WTC11 (cell line): Measurements from ENCODE around the gene ANTXR2. TPM values are rescaled to one million over a fixed set of nuclear protein-coding genes. Genes with fewer than 3 reads are reported as not detected.

ENCODE experiments used
- ATAC-seq: fragments of 200-7000 bp; cut with Tn5 transposase; 2 replicates; pipeline ENCODE4 v1.10.0; 2021; ENCODE audit warnings: mild to moderate bottlenecking, moderate library complexity
- CTCF ChIA-PET: fragments of 300-600 bp; sonication (Branson Sonifier 250); formaldehyde crosslinking; loops from one replicate; lab custom pipeline; 2021; ENCODE audit warnings: antibody characterized with exemption; lab: Charles Lee
- POLR2A ChIA-PET: fragments of 350-600 bp; sonication (Branson Sonifier 250); formaldehyde crosslinking; loops from one replicate; lab custom pipeline; 2021; ENCODE audit warnings: antibody characterized with exemption; lab: Charles Lee
- DNase-seq: peaks from one replicate; pipeline ENCODE4 v3.0.0; 2021; ENCODE audit warnings: low spot score
- H3K27ac Mint-ChIP-seq: 2 replicates; pipeline ENCODE4 v1.8.0; 2021; ENCODE audit warnings: mixed read lengths
- H3K27me3 Mint-ChIP-seq: 2 replicates; pipeline ENCODE4 v1.8.0; 2021; ENCODE audit warnings: low read depth, mild to moderate bottlenecking, moderate library complexity, mixed read lengths
- H3K36me3 Mint-ChIP-seq: 2 replicates; pipeline ENCODE4 v1.8.0; 2021; ENCODE audit warnings: mixed read lengths
- H3K4me1 Mint-ChIP-seq: 2 replicates; pipeline ENCODE4 v1.8.0; 2022; ENCODE audit warnings: mixed read lengths
- H3K4me3 Mint-ChIP-seq: 2 replicates; pipeline ENCODE4 v1.8.0; 2021; ENCODE audit warnings: mild to moderate bottlenecking, moderate library complexity, mixed read lengths
- H3K9me3 Mint-ChIP-seq: 2 replicates; pipeline ENCODE4 v1.8.0; 2021; ENCODE audit warnings: mixed read lengths
- ERG ChIP-seq: fragments of 250-450 bp; sonication (Bioruptor Pico); IDR thresholded peaks from 2 replicates; pipeline ENCODE4 v1.8.0; 2021; ENCODE audit warnings: mild to moderate bottlenecking
- FOXJ3 ChIP-seq: sonication (generic); formaldehyde crosslinking; IDR thresholded peaks from 2 replicates; pipeline ENCODE4 v1.9.0; 2021; ENCODE audit warnings: missing genetic modification reagents, mild to moderate bottlenecking, borderline replicate concordance
- IRF2 ChIP-seq: sonication (generic); formaldehyde crosslinking; IDR thresholded peaks from 2 replicates; pipeline ENCODE4 v1.8.0; 2022; ENCODE audit warnings: low read depth, missing genetic modification reagents, borderline replicate concordance
- KAT7 ChIP-seq: sonication (generic); formaldehyde crosslinking; IDR thresholded peaks from 2 replicates; pipeline ENCODE4 v1.8.1; 2023; ENCODE audit warnings: missing genetic modification reagents, mild to moderate bottlenecking, borderline replicate concordance
- MLX ChIP-seq: sonication (generic); formaldehyde crosslinking; IDR thresholded peaks from 2 replicates; pipeline ENCODE4 v1.8.1; 2023; ENCODE audit warnings: mild to moderate bottlenecking, missing genetic modification reagents, moderate library complexity
- NR2C2 ChIP-seq: sonication (generic); formaldehyde crosslinking; IDR thresholded peaks from 2 replicates; pipeline ENCODE4 v1.8.0; 2022; ENCODE audit warnings: mild to moderate bottlenecking, missing genetic modification reagents
- OVOL2 ChIP-seq: fragments of 250-450 bp; sonication (Bioruptor Pico); IDR thresholded peaks from 2 replicates; pipeline ENCODE4 v1.9.0; 2021; ENCODE audit warnings: mild to moderate bottlenecking, borderline replicate concordance
- RORB ChIP-seq: fragments of 250-450 bp; sonication (Bioruptor Pico); IDR thresholded peaks from 2 replicates; pipeline ENCODE4 v1.9.0; 2021; ENCODE audit warnings: mild to moderate bottlenecking
- SMAD4 ChIP-seq: sonication (generic); formaldehyde crosslinking; IDR thresholded peaks from 2 replicates; pipeline ENCODE4 v1.8.0; 2022; ENCODE audit warnings: mild to moderate bottlenecking, missing genetic modification reagents
- TCF7 ChIP-seq: sonication (generic); formaldehyde crosslinking; IDR thresholded peaks from 2 replicates; pipeline ENCODE4 v1.8.0; 2022; ENCODE audit warnings: mild to moderate bottlenecking, low read depth, missing genetic modification reagents, moderate library complexity
- USF2 ChIP-seq: sonication (generic); formaldehyde crosslinking; IDR thresholded peaks from 2 replicates; pipeline ENCODE4 v1.8.1; 2023; ENCODE audit warnings: mild to moderate bottlenecking, missing genetic modification reagents, moderate library complexity
- ZNF671 ChIP-seq: fragments of 250-450 bp; sonication (Bioruptor Pico); IDR thresholded peaks from 2 replicates; pipeline ENCODE4 v1.8.0; 2021; ENCODE audit warnings: mild to moderate bottlenecking
- total RNA-seq: library from RNA; stranded (reverse); gene quantifications from 3 replicates; pipeline ENCODE4 v1.2.3, GENCODE V29; 2021
- TF ChIP-seq, protein P1 (sequence below): fragments of 250-450 bp; sonication (Bioruptor Pico); IDR thresholded peaks from 2 replicates; pipeline ENCODE4 v1.9.0; 2021; ENCODE audit warnings: mild to moderate bottlenecking, borderline replicate concordance
- TF ChIP-seq, protein P2 (sequence below): sonication (generic); formaldehyde crosslinking; IDR thresholded peaks from 2 replicates; pipeline ENCODE4 v1.8.0; 2022; ENCODE audit warnings: mild to moderate bottlenecking, missing genetic modification reagents
- TF ChIP-seq, protein P3 (sequence below): sonication (generic); formaldehyde crosslinking; IDR thresholded peaks from 2 replicates; pipeline ENCODE4 v1.8.1; 2023; ENCODE audit warnings: mild to moderate bottlenecking, missing genetic modification reagents, borderline replicate concordance

Gene ANTXR2
- total RNA-seq, 1 experiment from 2014 or later, result 9.9 TPM

GRCh38 chr4:80090090-80090489, 17.1 kb upstream of the ANTXR2 start:
- Mint-ChIP-seq H3K27me3 (peaks cover 3% of the 10 kb centered on the region; the same call in 1 of the 2 replicates), H3K4me1 (no peaks in the 10 kb centered on the region), H3K36me3 (no peaks in the 10 kb centered on the region), H3K4me3 (no peak overlapping the region), H3K9me3 (no peaks in the 10 kb centered on the region), H3K27ac (no peak overlapping the region)
- TF ChIP-seq RORB (CRISPR knock-in tag) (no peak), ERG (CRISPR knock-in tag) (no peak), OVOL2 (CRISPR knock-in tag) (no peak), USF2 (no peak), MLX (no peak), TCF7 (no peak), SMAD4 (no peak), ZNF671 (CRISPR knock-in tag) (no peak)
- POLR2A ChIA-PET, result no interaction called here
- no peak for DNase-seq
- no peak for ATAC-seq
- CTCF ChIA-PET, result no interaction called here

DNA sequence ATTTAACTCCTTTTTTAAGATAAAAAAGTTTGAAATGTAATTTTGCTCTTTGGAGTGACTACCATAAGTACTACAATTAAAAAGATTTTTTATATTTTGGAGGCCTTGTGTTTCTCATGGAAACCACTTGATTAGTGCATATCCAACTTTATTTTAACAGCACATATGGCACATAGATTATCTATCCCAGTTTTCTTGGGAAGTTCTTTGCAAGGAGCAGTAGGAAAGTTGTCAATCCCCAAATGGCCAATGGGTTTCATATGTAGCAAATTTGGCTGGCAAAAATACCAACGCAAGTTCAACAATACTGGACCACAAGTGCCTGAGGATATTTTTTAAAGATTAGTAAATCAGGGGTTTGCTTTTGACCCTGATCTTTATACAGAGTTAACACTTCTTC, 15.4 kb upstream of the ANTXR2 start:
- CTCF ChIA-PET, result no interaction called here
- no peaks in the 10 kb centered on the region for H3K4me1 Mint-ChIP-seq
- H3K9me3 Mint-ChIP-seq, result no peaks in the 10 kb centered on the region
- no peaks in the 10 kb centered on the region for H3K36me3 Mint-ChIP-seq
- TF ChIP-seq IRF2 (CRISPR knock-in tag) (no peak), RORB (CRISPR knock-in tag) (no peak), KAT7 (no peak), NR2C2 (CRISPR knock-in tag) (no peak), FOXJ3 (CRISPR knock-in tag) (no peak), SMAD4 (no peak)
- TF ChIP-seq, protein P1, sequence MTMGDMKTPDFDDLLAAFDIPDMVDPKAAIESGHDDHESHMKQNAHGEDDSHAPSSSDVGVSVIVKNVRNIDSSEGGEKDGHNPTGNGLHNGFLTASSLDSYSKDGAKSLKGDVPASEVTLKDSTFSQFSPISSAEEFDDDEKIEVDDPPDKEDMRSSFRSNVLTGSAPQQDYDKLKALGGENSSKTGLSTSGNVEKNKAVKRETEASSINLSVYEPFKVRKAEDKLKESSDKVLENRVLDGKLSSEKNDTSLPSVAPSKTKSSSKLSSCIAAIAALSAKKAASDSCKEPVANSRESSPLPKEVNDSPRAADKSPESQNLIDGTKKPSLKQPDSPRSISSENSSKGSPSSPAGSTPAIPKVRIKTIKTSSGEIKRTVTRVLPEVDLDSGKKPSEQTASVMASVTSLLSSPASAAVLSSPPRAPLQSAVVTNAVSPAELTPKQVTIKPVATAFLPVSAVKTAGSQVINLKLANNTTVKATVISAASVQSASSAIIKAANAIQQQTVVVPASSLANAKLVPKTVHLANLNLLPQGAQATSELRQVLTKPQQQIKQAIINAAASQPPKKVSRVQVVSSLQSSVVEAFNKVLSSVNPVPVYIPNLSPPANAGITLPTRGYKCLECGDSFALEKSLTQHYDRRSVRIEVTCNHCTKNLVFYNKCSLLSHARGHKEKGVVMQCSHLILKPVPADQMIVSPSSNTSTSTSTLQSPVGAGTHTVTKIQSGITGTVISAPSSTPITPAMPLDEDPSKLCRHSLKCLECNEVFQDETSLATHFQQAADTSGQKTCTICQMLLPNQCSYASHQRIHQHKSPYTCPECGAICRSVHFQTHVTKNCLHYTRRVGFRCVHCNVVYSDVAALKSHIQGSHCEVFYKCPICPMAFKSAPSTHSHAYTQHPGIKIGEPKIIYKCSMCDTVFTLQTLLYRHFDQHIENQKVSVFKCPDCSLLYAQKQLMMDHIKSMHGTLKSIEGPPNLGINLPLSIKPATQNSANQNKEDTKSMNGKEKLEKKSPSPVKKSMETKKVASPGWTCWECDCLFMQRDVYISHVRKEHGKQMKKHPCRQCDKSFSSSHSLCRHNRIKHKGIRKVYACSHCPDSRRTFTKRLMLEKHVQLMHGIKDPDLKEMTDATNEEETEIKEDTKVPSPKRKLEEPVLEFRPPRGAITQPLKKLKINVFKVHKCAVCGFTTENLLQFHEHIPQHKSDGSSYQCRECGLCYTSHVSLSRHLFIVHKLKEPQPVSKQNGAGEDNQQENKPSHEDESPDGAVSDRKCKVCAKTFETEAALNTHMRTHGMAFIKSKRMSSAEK (CRISPR knock-in tag), result no peak
- TF ChIP-seq, protein P2, sequence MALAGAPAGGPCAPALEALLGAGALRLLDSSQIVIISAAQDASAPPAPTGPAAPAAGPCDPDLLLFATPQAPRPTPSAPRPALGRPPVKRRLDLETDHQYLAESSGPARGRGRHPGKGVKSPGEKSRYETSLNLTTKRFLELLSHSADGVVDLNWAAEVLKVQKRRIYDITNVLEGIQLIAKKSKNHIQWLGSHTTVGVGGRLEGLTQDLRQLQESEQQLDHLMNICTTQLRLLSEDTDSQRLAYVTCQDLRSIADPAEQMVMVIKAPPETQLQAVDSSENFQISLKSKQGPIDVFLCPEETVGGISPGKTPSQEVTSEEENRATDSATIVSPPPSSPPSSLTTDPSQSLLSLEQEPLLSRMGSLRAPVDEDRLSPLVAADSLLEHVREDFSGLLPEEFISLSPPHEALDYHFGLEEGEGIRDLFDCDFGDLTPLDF, result no peak
- TF ChIP-seq, protein P3, sequence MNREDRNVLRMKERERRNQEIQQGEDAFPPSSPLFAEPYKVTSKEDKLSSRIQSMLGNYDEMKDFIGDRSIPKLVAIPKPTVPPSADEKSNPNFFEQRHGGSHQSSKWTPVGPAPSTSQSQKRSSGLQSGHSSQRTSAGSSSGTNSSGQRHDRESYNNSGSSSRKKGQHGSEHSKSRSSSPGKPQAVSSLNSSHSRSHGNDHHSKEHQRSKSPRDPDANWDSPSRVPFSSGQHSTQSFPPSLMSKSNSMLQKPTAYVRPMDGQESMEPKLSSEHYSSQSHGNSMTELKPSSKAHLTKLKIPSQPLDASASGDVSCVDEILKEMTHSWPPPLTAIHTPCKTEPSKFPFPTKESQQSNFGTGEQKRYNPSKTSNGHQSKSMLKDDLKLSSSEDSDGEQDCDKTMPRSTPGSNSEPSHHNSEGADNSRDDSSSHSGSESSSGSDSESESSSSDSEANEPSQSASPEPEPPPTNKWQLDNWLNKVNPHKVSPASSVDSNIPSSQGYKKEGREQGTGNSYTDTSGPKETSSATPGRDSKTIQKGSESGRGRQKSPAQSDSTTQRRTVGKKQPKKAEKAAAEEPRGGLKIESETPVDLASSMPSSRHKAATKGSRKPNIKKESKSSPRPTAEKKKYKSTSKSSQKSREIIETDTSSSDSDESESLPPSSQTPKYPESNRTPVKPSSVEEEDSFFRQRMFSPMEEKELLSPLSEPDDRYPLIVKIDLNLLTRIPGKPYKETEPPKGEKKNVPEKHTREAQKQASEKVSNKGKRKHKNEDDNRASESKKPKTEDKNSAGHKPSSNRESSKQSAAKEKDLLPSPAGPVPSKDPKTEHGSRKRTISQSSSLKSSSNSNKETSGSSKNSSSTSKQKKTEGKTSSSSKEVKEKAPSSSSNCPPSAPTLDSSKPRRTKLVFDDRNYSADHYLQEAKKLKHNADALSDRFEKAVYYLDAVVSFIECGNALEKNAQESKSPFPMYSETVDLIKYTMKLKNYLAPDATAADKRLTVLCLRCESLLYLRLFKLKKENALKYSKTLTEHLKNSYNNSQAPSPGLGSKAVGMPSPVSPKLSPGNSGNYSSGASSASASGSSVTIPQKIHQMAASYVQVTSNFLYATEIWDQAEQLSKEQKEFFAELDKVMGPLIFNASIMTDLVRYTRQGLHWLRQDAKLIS (CRISPR knock-in tag), result no peak
- peaks cover 3% of the 10 kb centered on the region; the same call in 1 of the 2 replicates for H3K27me3 Mint-ChIP-seq
- DNase-seq (no peak), ATAC-seq (no peak)
- H3K4me3 Mint-ChIP-seq, result no peak overlapping the region
- no peak overlapping the region for H3K27ac Mint-ChIP-seq
- POLR2A ChIA-PET, result no interaction called here
